BE2C (cell line): ENCODE measurements around the gene PTOV1.

Experiments used
- DNase-seq: peaks from one replicate; pipeline ENCODE4 v3.0.0-alpha.2; 2020
- H3K27me3 ChIP-seq: fragments of 250-450 bp; sonication (Bioruptor Pico); 2 replicates; pipeline ENCODE4 v1.5.1; 2020; ENCODE audit warnings: mild to moderate bottlenecking
- H3K36me3 ChIP-seq: fragments of 250-450 bp; sonication (Bioruptor Pico); 2 replicates; pipeline ENCODE4 v1.5.1; 2020; ENCODE audit warnings: mild to moderate bottlenecking
- H3K4me1 ChIP-seq: fragments of 250-450 bp; sonication (Bioruptor Pico); 2 replicates; pipeline ENCODE4 v1.5.1; 2020
- H3K4me3 ChIP-seq: 2 replicates; pipeline ENCODE4 v1.5.1; 2011; ENCODE audit warnings: low read depth, low read length
- H3K9me3 ChIP-seq: fragments of 250-450 bp; sonication (Bioruptor Pico); 2 replicates; pipeline ENCODE4 v1.5.1; 2020
- TF ChIP-seq, protein P1 (sequence below): IDR thresholded peaks from 2 replicates; pipeline ENCODE4 v1.5.1; 2012; ENCODE audit warnings: mild to moderate bottlenecking, low read depth, low read length

The PTOV1 gene

DNA sequence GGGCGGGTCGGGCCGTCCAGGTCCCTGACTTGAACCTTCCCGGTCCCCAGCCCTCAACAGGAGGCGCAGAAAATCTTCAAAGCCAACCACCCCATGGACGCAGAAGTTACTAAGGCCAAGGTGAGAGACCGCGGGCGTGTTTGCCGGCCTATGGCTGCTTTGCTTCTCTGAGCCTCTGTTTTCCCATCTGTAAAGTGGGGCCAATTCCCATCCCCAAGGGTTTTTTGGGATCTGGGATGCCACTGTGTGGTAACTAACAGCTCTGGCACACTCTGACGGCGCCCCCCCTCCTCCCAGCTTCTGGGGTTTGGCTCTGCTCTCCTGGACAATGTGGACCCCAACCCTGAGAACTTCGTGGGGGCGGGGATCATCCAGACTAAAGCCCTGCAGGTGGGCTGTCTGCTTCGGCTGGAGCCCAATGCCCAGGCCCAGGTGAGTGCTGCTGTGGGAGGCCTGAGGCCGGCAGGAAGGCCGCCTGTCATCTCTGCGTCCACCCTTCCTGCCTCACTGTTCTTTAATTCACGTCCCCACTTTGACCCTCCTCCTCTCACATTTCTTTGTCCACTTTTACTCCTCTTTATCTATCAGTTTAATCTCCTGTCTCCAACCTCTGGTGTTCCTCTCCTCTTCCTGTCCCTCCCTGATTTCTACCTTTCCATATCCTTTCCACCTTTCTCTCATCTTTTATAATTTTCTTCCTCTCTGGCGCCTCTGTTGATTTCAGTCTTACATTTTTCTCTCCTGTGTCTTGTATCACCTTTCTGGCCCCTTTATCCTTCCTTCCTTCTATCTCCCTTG is 44.9 kb upstream of the PTOV1 start:
- H3K4me3 ChIP-seq, result no peak overlapping the region
- DNase-seq, result no peak
- 0 out of 2 replicates have a peak, but pooled peaks cover 3% of the 10 kb centered on the region for H3K36me3 ChIP-seq
- H3K9me3 ChIP-seq, result no peaks in the 10 kb centered on the region
- peaks cover 12% of the 10 kb centered on the region for H3K4me1 ChIP-seq
- H3K27me3 ChIP-seq, result no peaks in the 10 kb centered on the region
- TF ChIP-seq, protein P1, sequence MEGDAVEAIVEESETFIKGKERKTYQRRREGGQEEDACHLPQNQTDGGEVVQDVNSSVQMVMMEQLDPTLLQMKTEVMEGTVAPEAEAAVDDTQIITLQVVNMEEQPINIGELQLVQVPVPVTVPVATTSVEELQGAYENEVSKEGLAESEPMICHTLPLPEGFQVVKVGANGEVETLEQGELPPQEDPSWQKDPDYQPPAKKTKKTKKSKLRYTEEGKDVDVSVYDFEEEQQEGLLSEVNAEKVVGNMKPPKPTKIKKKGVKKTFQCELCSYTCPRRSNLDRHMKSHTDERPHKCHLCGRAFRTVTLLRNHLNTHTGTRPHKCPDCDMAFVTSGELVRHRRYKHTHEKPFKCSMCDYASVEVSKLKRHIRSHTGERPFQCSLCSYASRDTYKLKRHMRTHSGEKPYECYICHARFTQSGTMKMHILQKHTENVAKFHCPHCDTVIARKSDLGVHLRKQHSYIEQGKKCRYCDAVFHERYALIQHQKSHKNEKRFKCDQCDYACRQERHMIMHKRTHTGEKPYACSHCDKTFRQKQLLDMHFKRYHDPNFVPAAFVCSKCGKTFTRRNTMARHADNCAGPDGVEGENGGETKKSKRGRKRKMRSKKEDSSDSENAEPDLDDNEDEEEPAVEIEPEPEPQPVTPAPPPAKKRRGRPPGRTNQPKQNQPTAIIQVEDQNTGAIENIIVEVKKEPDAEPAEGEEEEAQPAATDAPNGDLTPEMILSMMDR, result no peak

DNA sequence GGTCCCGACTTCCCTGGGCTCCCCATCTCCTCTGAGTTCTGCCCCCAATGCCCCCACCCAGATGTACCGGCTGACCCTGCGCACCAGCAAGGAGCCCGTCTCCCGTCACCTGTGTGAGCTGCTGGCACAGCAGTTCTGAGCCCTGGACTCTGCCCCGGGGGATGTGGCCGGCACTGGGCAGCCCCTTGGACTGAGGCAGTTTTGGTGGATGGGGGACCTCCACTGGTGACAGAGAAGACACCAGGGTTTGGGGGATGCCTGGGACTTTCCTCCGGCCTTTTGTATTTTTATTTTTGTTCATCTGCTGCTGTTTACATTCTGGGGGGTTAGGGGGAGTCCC is 44.4 kb upstream of the PTOV1 start:
- DNase-seq, result no peak
- Histone ChIP-seq H3K36me3 (0 out of 2 replicates have a peak, but pooled peaks cover 3% of the 10 kb centered on the region), H3K27me3 (no peaks in the 10 kb centered on the region), H3K9me3 (no peaks in the 10 kb centered on the region), H3K4me1 (peaks cover 12% of the 10 kb centered on the region), H3K4me3 (no peak overlapping the region)
- TF ChIP-seq, protein P1, result no peak

GRCh38 chr19:49807058-49807903 is 43.7 kb upstream of the PTOV1 start:
- DNase-seq, result no peak
- no peaks in the 10 kb centered on the region for H3K27me3 ChIP-seq
- 0 out of 2 replicates have a peak, but pooled peaks cover 3% of the 10 kb centered on the region for H3K36me3 ChIP-seq
- TF ChIP-seq, protein P1, result no peak
- no peak overlapping the region for H3K4me3 ChIP-seq
- no peaks in the 10 kb centered on the region for H3K9me3 ChIP-seq
- peaks cover 12% of the 10 kb centered on the region for H3K4me1 ChIP-seq

GRCh38 chr19:49807904-49808675 is 42.9 kb upstream of the PTOV1 start:
- H3K4me3 ChIP-seq, result peak overlapping the region; percentile 26; the same call in 1 of the 2 replicates

DNA sequence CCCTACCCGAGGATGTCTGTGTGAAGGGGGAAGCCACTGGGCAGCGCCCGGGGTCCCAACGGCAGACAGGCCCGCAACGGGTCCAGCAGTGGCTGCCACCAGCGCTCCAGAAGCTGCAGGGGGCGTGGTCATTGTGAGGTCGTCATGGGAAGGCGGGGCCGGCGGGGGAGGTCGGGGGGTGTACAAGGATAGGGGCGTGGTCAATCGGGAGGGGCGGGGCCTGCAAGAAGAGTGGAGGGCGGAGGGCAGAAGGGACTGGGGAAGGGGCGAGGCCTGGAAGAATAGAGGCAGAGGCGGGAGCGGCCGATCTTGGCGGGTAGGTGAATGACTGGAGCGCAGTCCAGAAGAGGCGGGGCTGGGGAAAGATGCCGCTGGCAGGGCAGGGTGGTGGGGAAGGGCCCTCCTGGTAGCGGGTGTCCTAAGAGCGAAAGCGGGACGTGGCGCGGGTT is 42.2 kb upstream of the PTOV1 start:
- Histone ChIP-seq H3K9me3 (no peaks in the 10 kb centered on the region), H3K4me3 (peak overlapping the region; percentile 62), H3K4me1 (peaks cover 8% of the 10 kb centered on the region), H3K27me3 (no peaks in the 10 kb centered on the region), H3K36me3 (0 out of 2 replicates have a peak, but pooled peaks cover 3% of the 10 kb centered on the region)
- TF ChIP-seq, protein P1, result no peak
- peak; percentile 99 for DNase-seq

More at GRCh38 chr19:49807904-49808675, 42.9 kb upstream of the PTOV1 start:
- H3K4me1 ChIP-seq, result peaks cover 8% of the 10 kb centered on the region
- TF ChIP-seq, protein P1, result no peak
- H3K36me3 ChIP-seq, result 0 out of 2 replicates have a peak, but pooled peaks cover 3% of the 10 kb centered on the region
- no peaks in the 10 kb centered on the region for H3K27me3 ChIP-seq
- no peak for DNase-seq
- no peaks in the 10 kb centered on the region for H3K9me3 ChIP-seq
